Stimulated activated CD8-positive, alpha-beta memory T cell treated with anti-CD3 and anti-CD28 coated beads, Interleukin-12 subunit alpha, Interleukin-12 subunit beta, amount 100 ng/mL, for 24 hours (primary cell): Measurements from ENCODE around the gene CAVIN1.
"Not testable (repeated sequence)": the region's sequence is repeated elsewhere in the genome, so short reads cannot be mapped to it uniquely, and the experiment has no call there.

ENCODE experiments used
- DNase-seq: peaks from one replicate; pipeline ENCODE4 v3.0.0-alpha.2; 2020; ENCODE audit errors: extremely low read depth

CAVIN1 gene

GRCh38 chr17:42429726-42430447 is 6.8 kb upstream of the CAVIN1 start:
- DNase-seq = no peak

- DNase-seq = no peak
Observed at GRCh38 chr17:42428141-42428944, 5.3 kb upstream of the CAVIN1 start.

GRCh38 chr17:42424991-42425610 is 2.0 kb upstream of the CAVIN1 start:
- no peak for DNase-seq

GRCh38 chr17:42423766-42424165 is 710 bp upstream of the CAVIN1 start:
- DNase-seq = no peak

GRCh38 chr17:42422412-42422957 is 571 bp downstream of the CAVIN1 start:
- DNase-seq = no peak

- no peak for DNase-seq
Observed at GRCh38 chr17:42421507-42422338, 1.3 kb downstream of the CAVIN1 start.

GRCh38 chr17:42421136-42421506 is 1.9 kb downstream of the CAVIN1 start:
- DNase-seq = no peak

- not testable (repeated sequence) for DNase-seq
Observed at GRCh38 chr17:42417981-42418380, 5.1 kb downstream of the CAVIN1 start.

- DNase-seq = no peak
Observed at GRCh38 chr17:42414704-42415409, 8.2 kb downstream of the CAVIN1 start.

GRCh38 chr17:42413464-42414040 is 9.5 kb downstream of the CAVIN1 start:
- DNase-seq = no peak

- DNase-seq = no peak
Observed at GRCh38 chr17:42411905-42412679, 11.0 kb downstream of the CAVIN1 start.

GRCh38 chr17:42411361-42411760 is 11.7 kb downstream of the CAVIN1 start:
- DNase-seq = no peak

- DNase-seq = no peak
Observed at GRCh38 chr17:42410319-42410685, 12.8 kb downstream of the CAVIN1 start.

- DNase-seq = no peak
Observed at GRCh38 chr17:42409523-42410318, 13.3 kb downstream of the CAVIN1 start.

- DNase-seq = no peak
Observed at GRCh38 chr17:42408061-42408460, 15.0 kb downstream of the CAVIN1 start.

- DNase-seq = no peak
Observed at GRCh38 chr17:42407289-42407836, 15.7 kb downstream of the CAVIN1 start.

- no peak for DNase-seq
Observed at GRCh38 chr17:42406615-42407288, 16.3 kb downstream of the CAVIN1 start.

GRCh38 chr17:42405963-42406495 is 17.0 kb downstream of the CAVIN1 start:
- DNase-seq = no peak
